Transverse colon (tissue), 4 donors: ENCODE measurements around the gene SAMD13. TPM values are rescaled to one million over a fixed set of nuclear protein-coding genes. Genes with fewer than 3 reads are reported as not detected.

ENCODE experiments used
- DNase-seq: peaks from one replicate; pipeline ENCODE4 v3.0.0-alpha.2; 2019
- H3K27ac ChIP-seq, 4 donors: fragments of 200-600 bp; sonication (generic); 2 replicates each; pipeline ENCODE4 v1.5.1; 2016 to 2018; ENCODE audit warnings: inconsistent platforms in 4 of 4
- H3K27me3 ChIP-seq: fragments of 200-600 bp; sonication (generic); 2 replicates; pipeline ENCODE4 v1.5.1; 2017; ENCODE audit warnings: inconsistent platforms
- H3K36me3 ChIP-seq, 4 donors: fragments of 200-600 bp; sonication (generic); 2 replicates each; pipeline ENCODE4 v1.5.1; 2017 to 2019; ENCODE audit warnings: inconsistent platforms in 4 of 4
- H3K4me1 ChIP-seq, 4 donors: fragments of 200-600 bp; sonication (generic); 2 replicates each; pipeline ENCODE4 v1.5.1; 2017 to 2020; ENCODE audit warnings: inconsistent platforms in 4 of 4
- H3K4me3 ChIP-seq, 4 donors: fragments of 200-600 bp; sonication (generic); 1 replicate in 1 of 4; 2 replicates in 3 of 4; pipeline versions ENCODE4 v1.5.1 to v1.6.1; 2017 to 2019; ENCODE audit warnings: inconsistent platforms in 4 of 4
- H3K9me3 ChIP-seq, 2 donors: fragments of 200-600 bp; sonication (generic); 2 replicates each; pipeline ENCODE4 v1.5.1; 2017 to 2019; ENCODE audit warnings: inconsistent platforms in 2 of 2
- CTCF ChIP-seq, 5 experiments: fragments of 200-600 bp in 3 of 5; fragments of 450-650 bp in 2 of 5; sonication (generic) in 3 of 5; IDR thresholded peaks; 1 replicate in 2 of 5; 2 replicates in 3 of 5; pipeline ENCODE4 v1.5.1; 2016 to 2017; ENCODE audit warnings: antibody characterized with exemption in 5 of 5, inconsistent platforms in 3 of 5, mild to moderate bottlenecking in 2 of 5, moderate library complexity in 1 of 5
- EP300 ChIP-seq: sonication (generic); formaldehyde crosslinking; IDR thresholded peaks from one replicate; pipeline ENCODE4 v1.6.1; 2017; ENCODE audit warnings: antibody characterized with exemption, low read depth
- POLR2A ChIP-seq: fragments of 450-650 bp; IDR thresholded peaks from one replicate; pipeline ENCODE4 v1.6.1; 2016; ENCODE audit warnings: antibody characterized with exemption, mild to moderate bottlenecking, moderate library complexity
- POLR2AphosphoS5 ChIP-seq, 3 donors: sonication (generic); formaldehyde crosslinking; IDR thresholded peaks; one replicate each; pipeline ENCODE4 v1.6.1; 2016; ENCODE audit warnings: antibody characterized with exemption in 3 of 3
- WGBS, 2 donors: methylation state at CpG; one replicate each; pipeline ENCODE4 v1.1.5; 2018; ENCODE audit warnings: low coverage in 1 of 2; 5-methylcytosine and 5-hydroxymethylcytosine counted together
- in situ Hi-C, 4 donors: fragments of 200-750 bp; cut with MboI; loops; one replicate each; pipeline versions ENCODE4 v1.15.0 to v1.15.1; 2017; ENCODE audit warnings: low sequenced_read_pairs in 3 of 4, low pct_ligation_motif_present in 1 of 4, low pct_unique_long_range_greater_than_20kb in 1 of 4
- intact Hi-C: fragments of 100-400 bp; cut with DNase I; formaldehyde crosslinking; loops from one replicate; pipeline ENCODE4 v1.15.1; 2023; ENCODE audit warnings: low total_unique reads
- total RNA-seq, 4 donors: library from RNA; depleted of rRNA; stranded (reverse); fragments of >200 nt; gene quantifications; one replicate each; pipeline ENCODE4 v1.1.0, GENCODE V29; 2016

Gene SAMD13
- total RNA-seq, 4 donors from 2014 or later: 2.2 to 17.8 (median 13.9) TPM

DNA sequence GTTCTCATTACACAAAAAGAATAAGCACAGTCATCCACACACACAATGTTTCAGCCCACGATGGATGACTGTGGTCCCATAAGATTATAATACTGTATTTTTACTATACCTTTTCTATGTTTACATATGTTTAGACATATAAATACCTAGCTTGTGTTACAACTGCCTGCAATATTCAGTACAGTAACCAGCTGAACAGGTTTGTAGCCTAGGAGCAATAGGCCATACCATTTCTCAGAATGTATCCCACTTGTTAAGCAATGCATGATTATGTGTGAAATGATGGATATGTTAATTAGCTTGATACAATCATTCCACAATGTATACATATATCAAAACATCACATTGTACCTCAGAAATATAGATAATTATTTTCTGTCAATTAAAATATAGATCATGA is 33.2 kb upstream of the SAMD13 start:
- peak in 1 of 3 donors; percentile 36 for TF ChIP-seq POLR2AphosphoS5 (IDR thresholded peaks at IDR 0.05)
- TF ChIP-seq CTCF (IDR thresholded peaks at IDR 0.05): no peak
- no peaks in the 10 kb centered on the region for H3K9me3 ChIP-seq
- H3K27me3 ChIP-seq: no peaks in the 10 kb centered on the region
- DNase-seq: no peak
- intact Hi-C loops: no loop called here
- in situ Hi-C loops: no loop called here
- WGBS, 2 donors: 44 to 53% methylated on average over 1 of the region's 1 CpG
- H3K36me3 ChIP-seq: no peaks in the 10 kb centered on the region
- H3K4me3 ChIP-seq: no peak overlapping the region
- H3K4me1 ChIP-seq: peaks cover 11 to 75% (median 48%) of the 10 kb centered on the region in 4 donors
- peak overlapping the region; percentile 76 to 94 (median 88) for H3K27ac ChIP-seq

DNA sequence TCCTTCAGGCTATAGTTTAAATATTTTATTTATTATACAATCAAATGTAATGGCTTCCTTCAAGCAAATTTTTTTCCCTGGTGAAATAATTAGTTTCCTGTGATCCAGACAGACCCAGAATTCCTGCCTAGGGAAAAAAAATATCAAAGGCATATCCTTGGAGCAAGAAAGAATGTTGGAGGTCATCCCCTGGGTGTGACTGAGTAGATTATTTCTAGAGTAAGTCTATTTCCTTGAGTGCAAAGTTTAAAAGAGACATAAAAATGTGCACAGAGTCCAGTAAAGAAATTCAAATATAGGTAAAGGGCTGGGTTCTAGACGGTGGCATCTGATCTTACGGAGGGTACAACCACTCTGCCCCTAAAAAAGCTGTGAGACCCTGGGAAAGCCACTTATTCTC is 32.2 kb upstream of the SAMD13 start:
- Histone ChIP-seq H3K4me3 (no peak overlapping the region), H3K27me3 (no peaks in the 10 kb centered on the region), H3K27ac (peak overlapping the region; percentile 76 to 94 (median 88)), H3K36me3 (no peaks in the 10 kb centered on the region), H3K4me1 (peaks cover 11 to 83% (median 48%) of the 10 kb centered on the region in 4 donors), H3K9me3 (no peaks in the 10 kb centered on the region)
- 0 to 14% methylated on average over 2 of the region's 2 CpGs for WGBS, 2 donors
- DNase-seq: no peak
- in situ Hi-C loops: no loop called here
- TF ChIP-seq CTCF (IDR thresholded peaks at IDR 0.05) (no peak), EP300 (no peak), POLR2AphosphoS5 (IDR thresholded peaks at IDR 0.05) (peak in 2 of 3 donors; percentile 47 to 48), POLR2A (peak; percentile 21)
- intact Hi-C loops: no loop called here

GRCh38 chr1:84271441-84272151 is 29.9 kb upstream of the SAMD13 start:
- in situ Hi-C loops (no loop called here), intact Hi-C loops (no loop called here)
- peaks cover 11 to 74% (median 38%) of the 10 kb centered on the region in 4 donors for H3K4me1 ChIP-seq
- no peaks in the 10 kb centered on the region for H3K36me3 ChIP-seq
- TF ChIP-seq POLR2A (peak; percentile 52), POLR2AphosphoS5 (IDR thresholded peaks at IDR 0.05) (peak in 1 of 3 donors; percentile 45), EP300 (no peak), CTCF (IDR thresholded peaks at IDR 0.05) (no peak)
- H3K27ac ChIP-seq: peak overlapping the region; percentile 76 to 94 (median 88)
- no peaks in the 10 kb centered on the region for H3K9me3 ChIP-seq
- 27 to 28% methylated on average over 2 to 6 of the region's 6 CpGs for WGBS, 2 donors
- peak overlapping the region in 1 of 4 donors; percentile 3 for H3K4me3 ChIP-seq
- peak; percentile 51 for DNase-seq
- no peaks in the 10 kb centered on the region for H3K27me3 ChIP-seq

- DNase-seq: peak; percentile 81
- H3K27ac ChIP-seq: peak overlapping the region; percentile 76 to 94 (median 88)
- TF ChIP-seq EP300: peak; percentile 91
- TF ChIP-seq CTCF (IDR thresholded peaks at IDR 0.05): no peak
- TF ChIP-seq POLR2A: peak; percentile 28
- TF ChIP-seq POLR2AphosphoS5 (IDR thresholded peaks at IDR 0.05): peak in 2 of 3 donors; percentile 56 to 80
- intact Hi-C loops: no loop called here
- in situ Hi-C loops: no loop called here
- no peaks in the 10 kb centered on the region for H3K9me3 ChIP-seq
- H3K4me1 ChIP-seq: peaks cover 11 to 68% (median 30%) of the 10 kb centered on the region in 4 donors
- H3K27me3 ChIP-seq: no peaks in the 10 kb centered on the region
- H3K36me3 ChIP-seq: no peaks in the 10 kb centered on the region
- H3K4me3 ChIP-seq: no peak overlapping the region
- 59 to 86% methylated on average over 1 of the region's 1 CpG for WGBS, 2 donors
Observed at GRCh38 chr1:84272401-84272800, 29.1 kb upstream of the SAMD13 start.
